ENCODE data around the gene HS3ST3A1.
"Not testable (repeated sequence)": the region's sequence is repeated elsewhere in the genome, so short reads cannot be mapped to it uniquely, and the experiment has no call there.

GRCh38 chr17:13548576-13548975, 53.2 kb downstream of the HS3ST3A1 start:
- TF ChIP-seq POLR2A (IDR thresholded peaks at IDR 0.05; ENCODE audit: low read depth, low read length); POLR2AphosphoS5 (IDR thresholded peaks at IDR 0.05; ENCODE audit: low read depth, low read length); TAF1 (IDR thresholded peaks at IDR 0.05; ENCODE audit: borderline replicate concordance, low read depth, low read length): not testable (repeated sequence)
